Activated CD8-positive, alpha-beta memory T cell treated with anti-CD3 and anti-CD28 coated beads for 1 hour (primary cell): ENCODE data around the gene NFKBIE.
"Not testable (repeated sequence)": the region's sequence is repeated elsewhere in the genome, so short reads cannot be mapped to it uniquely, and the experiment has no call there.

ENCODE experiments used
- DNase-seq, 2 donors: peaks; one replicate each; pipeline ENCODE4 v3.0.0-alpha.2; 2020; ENCODE audit warnings: low read depth in 1 of 2; ENCODE audit errors: extremely low read depth in 1 of 2

NFKBIE gene

GRCh38 chr6:44265007-44265721 lies at the start of gene NFKBIE:
Gene NFKBIE, minus strand, starts transcription at chr6:44265551. Its CDS starts 205 bp downstream, at chr6:44265346.
- DNase-seq: peak; percentile 80 to 95

GRCh38 chr6:44314657-44315056 lies 49.3 kb upstream of the NFKBIE start:
- not testable (repeated sequence) for DNase-seq

DNA sequence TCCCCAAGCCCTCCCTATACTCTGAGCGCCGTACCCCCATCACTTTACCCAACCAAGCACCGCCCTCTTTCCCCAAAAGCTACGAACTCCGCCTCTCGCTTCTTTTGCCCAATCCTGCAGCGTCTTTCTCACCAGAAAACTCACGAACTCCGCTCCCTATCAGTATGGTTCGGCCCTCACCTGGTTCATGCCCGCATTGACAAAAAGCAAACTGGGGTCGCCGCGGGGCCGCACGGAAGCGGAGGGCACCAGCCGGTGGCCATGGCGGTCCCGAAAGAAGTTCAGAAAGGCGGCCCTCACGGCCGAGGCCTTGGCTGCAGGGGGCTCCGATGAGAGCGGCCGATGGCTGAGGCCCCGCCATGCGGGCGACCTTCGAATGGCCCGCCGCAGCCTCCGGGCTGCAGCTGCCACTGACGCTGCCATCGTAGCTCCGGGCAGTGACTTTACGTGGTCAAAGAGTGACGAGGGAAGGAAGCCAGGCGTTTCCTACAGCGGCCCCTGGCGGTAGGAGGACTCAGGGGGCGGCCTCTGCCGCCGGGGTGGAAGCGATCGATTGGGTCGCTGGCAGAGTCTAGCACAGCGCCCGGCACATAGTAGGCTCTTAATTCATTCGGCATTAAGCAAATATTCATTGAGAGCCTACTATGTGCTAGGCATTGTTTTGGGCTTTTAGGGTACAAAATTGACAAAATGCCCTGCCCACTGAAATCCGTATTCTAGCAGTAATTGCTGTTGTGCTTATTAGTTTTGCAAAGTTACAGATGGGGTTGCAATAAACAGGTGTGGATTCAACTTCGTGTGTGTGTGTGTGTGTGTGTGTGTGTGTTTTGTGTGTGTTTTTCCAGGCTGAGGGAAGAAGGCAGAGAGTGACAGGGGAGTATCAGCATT lies 47.8 kb upstream of the NFKBIE start, which contains the start of gene AARS2:
AARS2 (minus strand) TSS at position 447 of the 888 bp plus-strand sequence; CDS start at position 423, 24 bp downstream.
- DNase-seq: peak; percentile 79 to 91

- no peak for DNase-seq
Observed at GRCh38 chr6:44311767-44312166, 46.4 kb upstream of the NFKBIE start.

- no peak for DNase-seq
Observed at GRCh38 chr6:44311304-44311703, 46.0 kb upstream of the NFKBIE start.

DNA sequence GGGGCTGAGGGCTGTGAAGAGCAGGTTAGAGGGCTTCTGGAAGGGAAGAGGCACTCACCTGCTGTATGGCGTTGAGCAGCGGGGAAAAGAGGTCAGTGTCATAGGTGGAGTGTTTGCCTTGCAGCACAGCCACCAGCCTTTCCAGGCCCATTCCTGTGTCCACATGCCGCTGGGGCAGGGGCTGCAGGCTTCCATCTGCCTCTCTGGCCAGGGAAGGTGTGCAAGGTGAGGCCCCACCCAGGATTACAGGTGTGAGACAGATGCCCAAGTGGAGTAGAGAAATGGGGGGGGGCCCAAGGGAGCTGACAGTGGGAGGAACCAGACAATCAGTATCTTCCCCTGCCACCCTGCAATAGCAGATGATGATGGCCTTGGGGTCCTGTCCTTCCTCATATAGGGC lies 44.9 kb upstream of the NFKBIE start:
- DNase-seq: no peak

GRCh38 chr6:44309631-44310030 lies 44.3 kb upstream of the NFKBIE start:
- DNase-seq: no peak

DNA sequence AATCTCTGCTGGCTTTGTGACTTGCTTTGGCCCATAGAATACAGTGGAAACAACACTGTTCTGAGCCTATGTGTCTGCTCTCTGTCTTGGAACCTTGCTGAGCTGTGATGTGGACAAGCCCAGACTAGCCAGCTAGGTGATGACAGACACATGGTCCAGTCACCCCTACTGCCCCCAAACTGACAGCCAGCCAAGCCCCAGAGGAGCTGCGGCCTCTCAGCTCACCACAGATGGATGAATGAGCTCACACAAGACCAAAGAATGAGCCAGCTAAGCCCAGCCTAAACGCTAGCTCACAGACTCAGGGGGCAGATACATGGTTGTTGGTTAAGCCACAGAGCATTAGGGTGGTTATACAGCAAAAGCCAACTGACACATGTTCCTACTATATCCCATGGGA lies 43.7 kb upstream of the NFKBIE start:
- DNase-seq: no peak

GRCh38 chr6:44307217-44307616 lies 41.9 kb upstream of the NFKBIE start:
- DNase-seq: no peak

DNA sequence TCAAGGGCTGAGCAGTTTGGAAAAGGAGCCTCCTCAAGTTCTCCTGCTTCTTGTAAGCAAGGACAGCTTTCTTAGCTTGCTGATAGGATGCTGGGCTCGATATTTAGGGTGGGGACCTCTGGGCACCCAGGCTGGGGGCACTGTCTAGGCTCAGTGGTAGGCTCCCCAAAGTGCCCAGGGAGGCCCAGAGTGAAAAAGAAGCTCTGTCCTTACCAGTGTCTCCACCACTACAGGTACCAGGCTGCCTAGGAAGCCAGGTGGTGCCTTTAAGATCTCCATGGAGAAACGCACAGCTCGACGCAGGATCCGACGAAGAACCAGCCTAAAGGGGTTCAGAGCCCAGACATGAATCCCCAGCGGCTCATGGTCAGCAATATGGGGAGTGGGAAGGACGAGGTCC lies 41.4 kb upstream of the NFKBIE start:
- no peak for DNase-seq

- DNase-seq: no peak
Observed at GRCh38 chr6:44305200-44305725, 39.9 kb upstream of the NFKBIE start.

DNA sequence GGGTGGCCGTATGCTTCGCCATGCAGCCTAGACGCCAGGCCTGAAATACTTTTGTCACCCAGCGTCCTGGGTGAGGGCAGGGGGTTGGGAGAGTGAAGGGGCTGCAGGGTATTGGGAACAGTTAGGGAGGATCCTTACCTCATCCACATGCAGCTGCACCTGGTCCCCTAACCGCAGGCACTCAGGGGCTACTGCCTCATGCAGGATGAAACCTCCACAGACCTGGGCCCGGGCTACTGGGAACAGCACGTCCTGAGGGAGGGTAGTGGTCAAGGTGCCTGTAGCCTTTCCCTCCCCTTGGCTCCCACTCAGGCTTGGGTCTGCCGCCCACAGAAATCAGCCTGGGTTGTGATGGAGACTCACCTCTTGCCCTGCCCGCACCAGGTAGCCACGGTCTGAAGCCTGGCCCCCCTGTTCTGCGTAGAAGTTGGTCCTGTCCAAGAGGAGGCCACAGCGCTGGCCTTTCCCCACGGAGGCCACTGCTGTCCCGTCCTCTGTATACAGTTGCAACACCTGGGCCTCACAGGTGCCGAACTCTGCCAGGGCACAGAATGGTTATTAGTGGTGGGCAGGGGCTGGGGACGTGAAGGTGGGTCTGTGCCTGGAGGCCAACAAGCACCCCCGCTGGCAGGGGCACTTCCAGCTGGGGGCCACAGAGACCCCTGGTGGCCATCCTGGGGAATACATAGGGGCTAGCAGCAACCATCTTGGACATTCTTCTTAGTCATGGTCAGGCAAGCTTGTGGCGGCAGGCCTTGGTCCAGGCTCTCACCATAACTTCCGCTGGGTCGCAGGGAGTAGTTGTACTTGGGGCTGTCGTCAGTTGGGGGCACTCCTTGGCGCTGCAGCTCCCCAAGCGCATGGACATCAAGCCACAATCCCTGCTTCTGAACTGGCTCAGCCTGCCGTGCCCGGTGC lies 39.2 kb upstream of the NFKBIE start:
- DNase-seq: peak; percentile 3 to 13

GRCh38 chr6:44303842-44304241 lies 38.5 kb upstream of the NFKBIE start:
- no peak for DNase-seq

DNA sequence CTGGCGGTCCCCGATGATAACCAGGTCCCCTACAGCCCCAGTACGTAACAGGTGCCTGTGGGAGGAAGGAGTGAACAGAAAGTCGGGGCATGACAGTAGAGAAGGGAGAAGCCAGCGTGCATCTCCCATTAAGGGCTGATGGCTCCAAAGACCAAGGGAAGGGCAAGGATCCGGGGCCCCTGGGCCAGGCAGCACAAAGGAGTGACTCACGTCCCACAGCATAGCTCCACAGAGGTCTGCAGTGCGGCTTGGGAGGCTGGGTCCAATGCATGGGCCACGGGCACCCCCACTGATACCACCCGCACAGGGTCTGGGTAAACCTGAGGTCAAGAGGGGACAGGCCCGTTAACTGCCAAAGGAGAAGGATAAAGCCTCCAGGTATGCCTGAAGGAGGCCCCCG lies 37.5 kb upstream of the NFKBIE start:
- DNase-seq: no peak

DNA sequence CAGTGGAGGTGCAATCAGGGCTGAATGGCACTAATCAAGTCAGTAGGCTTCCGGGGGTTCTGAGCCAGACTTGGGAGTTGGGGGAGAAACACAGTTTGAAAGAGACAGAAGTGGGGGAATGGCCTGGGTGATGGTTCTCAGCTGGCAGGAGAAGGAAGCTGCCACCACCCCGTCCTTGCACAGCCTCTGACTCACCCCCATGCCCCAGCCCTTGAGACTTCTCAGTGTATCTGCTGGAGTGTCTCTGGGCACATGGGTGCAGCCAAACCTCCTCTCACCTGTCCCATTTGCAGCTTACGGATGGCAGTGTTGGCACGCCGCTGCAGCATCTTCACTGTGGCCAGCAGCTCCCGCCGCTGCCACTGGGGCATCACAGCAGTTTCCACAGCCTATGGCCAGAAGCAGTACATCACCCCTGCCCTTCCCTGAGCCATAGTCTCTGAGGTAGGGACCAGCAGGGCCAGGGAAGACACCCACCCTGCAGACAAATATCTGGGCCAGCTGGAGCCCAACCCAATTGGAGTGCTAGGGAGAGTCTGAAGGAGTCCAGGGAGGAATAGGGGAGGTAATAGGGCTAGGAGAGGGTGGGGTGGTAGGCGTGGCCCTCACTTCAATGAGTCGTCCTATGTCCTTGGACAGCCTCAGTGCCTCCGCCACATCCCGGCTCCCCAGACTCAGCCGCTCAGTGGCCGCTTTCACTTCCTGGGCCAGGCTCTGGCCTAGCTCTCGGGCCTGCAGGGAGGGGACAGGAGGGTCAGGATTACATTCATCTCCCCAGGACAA lies 36.6 kb upstream of the NFKBIE start:
- no peak for DNase-seq

DNA sequence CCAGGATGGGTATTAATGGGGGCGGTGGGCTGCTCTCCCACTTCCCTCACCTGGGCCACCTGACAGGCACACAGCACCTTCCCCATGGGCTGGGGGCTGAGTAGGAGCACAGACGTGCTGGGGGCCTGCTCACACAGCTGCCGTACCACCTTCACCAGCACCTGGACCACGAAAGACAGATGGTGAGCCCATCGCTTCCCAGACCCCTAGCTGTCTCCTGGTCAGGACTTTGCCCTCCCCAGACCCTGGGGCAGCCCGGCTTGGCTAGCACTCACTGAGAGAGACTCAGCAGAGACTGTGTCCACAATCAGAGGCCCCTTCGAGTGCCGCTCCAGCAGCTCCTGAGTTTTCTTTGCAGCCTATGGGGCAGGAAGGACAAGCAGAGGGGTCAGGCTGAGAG lies 35.8 kb upstream of the NFKBIE start:
- no peak for DNase-seq

DNA sequence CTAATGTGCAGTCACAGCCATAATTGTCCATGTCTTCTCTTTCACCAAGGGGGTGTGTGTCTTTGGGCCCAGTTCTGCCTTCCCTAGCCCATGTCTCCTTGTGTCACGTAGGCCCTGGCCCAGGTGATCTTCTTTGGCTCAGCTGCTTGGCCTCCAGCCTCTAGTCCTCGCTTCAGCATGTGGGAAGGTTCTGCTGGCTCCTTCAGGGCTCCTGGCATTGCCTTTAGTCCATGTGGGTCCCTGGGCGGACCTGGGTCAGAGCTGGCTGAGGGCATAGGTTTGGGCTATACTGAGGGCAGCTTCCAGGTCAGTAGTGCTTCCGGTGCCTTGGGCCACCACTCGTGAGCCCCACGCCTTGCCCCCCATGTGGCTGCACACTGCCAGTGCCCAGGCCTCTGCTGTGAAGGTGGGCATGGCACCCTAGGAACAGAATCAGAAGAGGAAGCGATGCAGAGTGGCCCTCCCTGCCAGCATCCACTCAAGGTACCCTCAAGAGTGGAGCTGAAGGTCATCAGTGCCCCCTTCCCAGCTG lies 35.0 kb upstream of the NFKBIE start:
- DNase-seq: no peak

DNA sequence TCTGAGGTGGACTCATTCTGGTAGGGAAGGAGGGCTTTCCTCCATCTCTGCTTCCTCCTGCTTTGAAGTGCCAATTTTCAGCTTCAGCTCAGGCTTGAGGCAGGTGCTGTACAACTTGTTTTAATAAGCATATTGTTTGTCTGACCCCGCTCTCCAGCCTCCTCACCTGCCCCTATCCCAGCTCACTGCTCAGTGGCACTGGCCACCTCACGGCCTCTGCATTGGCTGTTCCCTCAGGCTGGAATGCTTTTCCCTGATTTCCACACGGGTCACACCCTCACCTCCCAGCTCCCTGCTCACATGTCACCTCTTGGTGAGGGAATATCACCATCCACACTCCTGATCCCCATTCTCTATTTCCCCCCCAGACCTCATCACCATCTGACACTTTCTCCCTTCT lies 33.5 kb upstream of the NFKBIE start:
- no peak for DNase-seq

DNA sequence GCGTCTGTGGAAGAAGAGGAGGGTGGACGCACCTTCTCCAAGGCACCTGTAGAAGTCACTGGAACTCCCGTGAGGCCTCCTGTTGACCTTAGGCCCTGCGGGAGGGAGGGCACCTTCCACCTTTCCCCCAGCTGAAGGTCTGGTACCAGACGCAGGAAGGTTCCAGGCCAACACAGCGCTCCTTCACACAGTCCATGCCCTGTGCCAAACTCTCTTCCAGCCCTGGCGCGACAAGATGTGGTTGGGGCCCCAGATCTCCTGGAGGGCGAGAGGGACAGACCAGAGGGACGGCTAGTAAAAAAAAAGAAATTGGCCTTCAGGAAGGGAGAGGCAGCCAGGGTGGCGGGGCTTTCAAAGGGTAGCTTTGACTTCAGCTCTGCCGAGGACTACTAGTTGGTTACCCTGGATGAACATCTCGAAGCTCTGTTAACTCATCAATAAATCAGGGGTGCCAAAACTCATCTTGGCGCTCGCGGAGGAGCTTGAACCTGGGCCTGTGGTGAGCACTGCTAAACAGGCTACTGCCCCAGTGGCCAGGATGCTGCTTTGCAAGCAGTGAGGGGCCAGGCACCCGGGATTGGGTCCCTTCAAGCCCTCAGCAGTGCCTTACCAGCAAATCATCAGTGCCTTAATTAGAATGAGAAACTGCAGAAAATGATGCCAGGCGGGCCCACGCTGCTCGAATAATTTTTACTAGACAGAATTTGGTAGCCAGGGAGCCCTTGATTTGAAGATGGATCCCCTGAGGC lies 32.9 kb upstream of the NFKBIE start:
- no peak for DNase-seq
